ENCODE measurements around the gene DYNLRB1.

DYNLRB1 gene

DNA sequence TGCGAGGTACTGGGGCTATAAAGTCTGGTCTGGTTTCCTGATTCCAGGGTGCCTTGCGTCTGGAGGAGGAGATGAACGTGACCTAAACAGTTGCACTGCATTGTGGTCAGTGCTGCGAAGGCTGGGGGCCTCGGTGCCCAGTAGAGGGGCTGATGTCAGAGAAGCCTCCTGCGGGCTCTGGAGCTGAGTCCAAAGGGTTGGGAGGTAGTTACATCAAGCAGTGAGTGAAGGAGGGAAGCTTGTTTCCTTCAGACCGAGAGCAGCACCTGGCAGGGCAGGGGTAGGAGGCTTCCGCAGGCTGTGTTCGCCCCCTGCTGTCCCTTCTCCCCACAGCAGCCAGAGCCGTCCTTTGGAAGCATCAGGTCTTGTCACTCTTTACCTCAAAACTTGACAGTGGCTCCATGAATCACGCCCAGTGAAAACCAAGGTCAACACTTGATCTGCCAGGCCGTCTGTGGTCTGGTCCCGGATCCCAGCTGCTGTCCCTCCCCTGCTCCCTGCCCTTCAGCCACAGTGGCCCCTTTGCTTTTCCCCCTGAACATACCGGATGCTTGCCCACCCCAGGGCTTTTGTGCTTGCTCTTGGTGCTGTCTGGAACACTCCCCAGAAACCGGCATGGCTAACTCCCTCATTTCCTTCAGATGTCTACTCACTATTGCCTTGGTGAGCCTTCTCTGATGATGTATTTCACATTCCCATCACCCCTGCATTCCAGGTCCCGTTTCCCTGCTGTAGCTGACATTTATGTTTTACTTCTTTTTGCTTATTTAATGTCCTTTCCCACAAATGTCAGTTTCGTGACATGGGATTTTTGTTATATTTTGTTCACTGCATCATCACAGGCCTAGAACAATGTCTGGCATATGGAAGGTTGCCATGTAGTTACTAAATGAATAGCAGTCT, 7.0 kb downstream of the DYNLRB1 start:
- peak overlapping the region; percentile 57 for H3K9ac ChIP-seq (ENCODE audit: low read depth, low read length, poor library complexity, severe bottlenecking)
- TF ChIP-seq CTCF (conservative IDR thresholded peaks at IDR 0.05; ENCODE audit: low read length) (peak; percentile 87), EZH2phosphoT487 (IDR thresholded peaks at IDR 0.05; ENCODE audit: borderline replicate concordance) (no peak)
- peaks cover 26% of the 10 kb centered on the region for H4K20me1 ChIP-seq (ENCODE audit: insufficient read depth, low read length, poor library complexity, severe bottlenecking)

GRCh38 chr20:34524426-34524825, 8.2 kb downstream of the DYNLRB1 start:
- Histone ChIP-seq H3K36me3 (ENCODE audit: insufficient read depth, low read length) (peaks cover 34% of the 10 kb centered on the region; the same call in 1 of the 2 replicates), H3K9me3 (ENCODE audit: insufficient read depth, low read depth, low read length) (no peaks in the 10 kb centered on the region), H3F3A (ENCODE audit: low read depth) (peaks cover 3% of the 10 kb centered on the region; the same call in 1 of the 2 replicates), H3K9me2 (replicated peaks; ENCODE audit: low read depth, low read length) (no peaks in the 10 kb centered on the region), H4K20me1 (ENCODE audit: insufficient read depth, low read length, poor library complexity, severe bottlenecking) (peaks cover 16% of the 10 kb centered on the region), H3K27me3 (ENCODE audit: insufficient read depth, low read length, poor library complexity, severe bottlenecking) (no peaks in the 10 kb centered on the region), H3K79me2 (ENCODE audit: insufficient read depth, low read length) (peaks cover 57% of the 10 kb centered on the region), H3K9ac (ENCODE audit: low read depth, low read length, poor library complexity, severe bottlenecking) (no peak overlapping the region), H3K4me3 (ENCODE audit: low read length, poor library complexity, severe bottlenecking) (no peak overlapping the region), H2AFZ (ENCODE audit: low read length) (no peak overlapping the region), H3K4me1 (ENCODE audit: insufficient read depth, low read length, poor library complexity, severe bottlenecking) (peaks cover 17% of the 10 kb centered on the region), H3K4me2 (ENCODE audit: low read depth, low read length, poor library complexity, severe bottlenecking) (no peak overlapping the region)
- TF ChIP-seq EZH2phosphoT487 (IDR thresholded peaks at IDR 0.05; ENCODE audit: borderline replicate concordance) (no peak), CTCF (conservative IDR thresholded peaks at IDR 0.05; ENCODE audit: low read length) (no peak)

More for the DNA sequence above, 7.0 kb downstream of the DYNLRB1 start:
- Histone ChIP-seq H3K9me2 (replicated peaks; ENCODE audit: low read depth, low read length) (no peaks in the 10 kb centered on the region), H2AFZ (ENCODE audit: low read length) (peak overlapping the region; percentile 71), H3K4me1 (ENCODE audit: insufficient read depth, low read length, poor library complexity, severe bottlenecking) (peaks cover 26% of the 10 kb centered on the region), H3K4me2 (ENCODE audit: low read depth, low read length, poor library complexity, severe bottlenecking) (peak overlapping the region; percentile 82), H3K36me3 (ENCODE audit: insufficient read depth, low read length) (peaks cover 25% of the 10 kb centered on the region; the same call in 1 of the 2 replicates), H3F3A (ENCODE audit: low read depth) (peaks cover 3% of the 10 kb centered on the region; the same call in 1 of the 2 replicates), H3K79me2 (ENCODE audit: insufficient read depth, low read length) (peaks cover 69% of the 10 kb centered on the region), H3K4me3 (ENCODE audit: low read length, poor library complexity, severe bottlenecking) (peak overlapping the region; percentile 73), H3K27me3 (ENCODE audit: insufficient read depth, low read length, poor library complexity, severe bottlenecking) (no peaks in the 10 kb centered on the region), H3K9me3 (ENCODE audit: insufficient read depth, low read depth, low read length) (no peaks in the 10 kb centered on the region)

GRCh38 chr20:34525342-34525708, 9.1 kb downstream of the DYNLRB1 start:
- Histone ChIP-seq H3K9ac (ENCODE audit: low read depth, low read length, poor library complexity, severe bottlenecking) (no peak overlapping the region), H3K9me2 (replicated peaks; ENCODE audit: low read depth, low read length) (no peaks in the 10 kb centered on the region), H3K9me3 (ENCODE audit: insufficient read depth, low read depth, low read length) (no peaks in the 10 kb centered on the region), H3K4me1 (ENCODE audit: insufficient read depth, low read length, poor library complexity, severe bottlenecking) (peaks cover 17% of the 10 kb centered on the region), H3K4me2 (ENCODE audit: low read depth, low read length, poor library complexity, severe bottlenecking) (no peak overlapping the region), H3K36me3 (ENCODE audit: insufficient read depth, low read length) (peaks cover 37% of the 10 kb centered on the region; the same call in 1 of the 2 replicates), H3K4me3 (ENCODE audit: low read length, poor library complexity, severe bottlenecking) (no peak overlapping the region), H2AFZ (ENCODE audit: low read length) (no peak overlapping the region), H3F3A (ENCODE audit: low read depth) (peaks cover 3% of the 10 kb centered on the region; the same call in 1 of the 2 replicates), H3K79me2 (ENCODE audit: insufficient read depth, low read length) (peaks cover 50% of the 10 kb centered on the region), H3K27me3 (ENCODE audit: insufficient read depth, low read length, poor library complexity, severe bottlenecking) (no peaks in the 10 kb centered on the region), H4K20me1 (ENCODE audit: insufficient read depth, low read length, poor library complexity, severe bottlenecking) (peaks cover 15% of the 10 kb centered on the region)
- TF ChIP-seq CTCF (conservative IDR thresholded peaks at IDR 0.05; ENCODE audit: low read length), result no peak
- TF ChIP-seq EZH2phosphoT487 (IDR thresholded peaks at IDR 0.05; ENCODE audit: borderline replicate concordance), result no peak

Data from Loucy (cell line).